Activated naive CD8-positive, alpha-beta T cell (primary cell): ENCODE data around the gene RBM15.

ENCODE experiments used
- H3K27ac Mint-ChIP-seq: one replicate; pipeline ENCODE4 v1.8.0; 2021; ENCODE audit warnings: mixed read lengths
- H3K27me3 Mint-ChIP-seq: one replicate; pipeline ENCODE4 v1.8.0; 2021; ENCODE audit warnings: mixed read lengths
- H3K36me3 Mint-ChIP-seq: one replicate; pipeline ENCODE4 v1.8.0; 2021; ENCODE audit warnings: mixed read lengths
- H3K4me1 Mint-ChIP-seq: one replicate; pipeline ENCODE4 v1.8.0; 2021; ENCODE audit warnings: low read depth, mixed read lengths
- H3K4me3 Mint-ChIP-seq: one replicate; pipeline ENCODE4 v1.8.0; 2021; ENCODE audit warnings: mild to moderate bottlenecking, mixed read lengths
- H3K9me3 Mint-ChIP-seq: one replicate; pipeline ENCODE4 v1.8.0; 2021; ENCODE audit warnings: low read depth, mixed read lengths

Gene RBM15

DNA sequence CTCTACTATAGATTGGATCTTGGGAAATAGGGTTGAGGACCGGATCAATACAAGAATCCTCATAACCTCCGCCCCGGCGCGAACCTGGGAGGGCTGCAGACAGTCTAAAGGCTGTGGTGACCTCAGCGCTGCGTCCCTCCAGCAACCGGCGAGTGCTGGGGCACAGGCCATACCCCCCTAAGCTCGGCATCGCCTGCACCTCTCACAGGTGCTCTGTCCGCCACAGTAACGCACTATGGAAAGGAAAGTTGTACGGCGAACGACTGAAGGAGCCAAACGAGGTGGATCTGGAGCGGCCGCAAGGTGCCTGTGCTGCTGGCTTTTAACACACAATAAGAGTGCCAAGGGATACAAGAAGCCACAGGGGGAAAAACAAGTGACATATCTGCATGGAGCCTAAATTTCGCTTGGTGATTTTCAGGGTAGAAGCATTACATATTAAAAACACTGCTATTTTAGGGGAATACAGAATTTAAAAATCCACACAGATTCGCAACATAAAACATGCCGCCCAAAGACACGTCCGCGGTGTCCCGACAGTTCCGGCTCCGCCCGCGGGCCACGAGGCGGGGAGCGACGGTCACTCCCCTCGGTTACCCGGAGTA lies 1.4 kb upstream of the RBM15 start:
- H3K27me3 Mint-ChIP-seq: no peaks in the 10 kb centered on the region
- no peaks in the 10 kb centered on the region for H3K9me3 Mint-ChIP-seq
- H3K36me3 Mint-ChIP-seq: peaks cover 14% of the 10 kb centered on the region
- no peak overlapping the region for H3K4me3 Mint-ChIP-seq
- peaks cover 51% of the 10 kb centered on the region for H3K4me1 Mint-ChIP-seq
- H3K27ac Mint-ChIP-seq: no peak overlapping the region

DNA sequence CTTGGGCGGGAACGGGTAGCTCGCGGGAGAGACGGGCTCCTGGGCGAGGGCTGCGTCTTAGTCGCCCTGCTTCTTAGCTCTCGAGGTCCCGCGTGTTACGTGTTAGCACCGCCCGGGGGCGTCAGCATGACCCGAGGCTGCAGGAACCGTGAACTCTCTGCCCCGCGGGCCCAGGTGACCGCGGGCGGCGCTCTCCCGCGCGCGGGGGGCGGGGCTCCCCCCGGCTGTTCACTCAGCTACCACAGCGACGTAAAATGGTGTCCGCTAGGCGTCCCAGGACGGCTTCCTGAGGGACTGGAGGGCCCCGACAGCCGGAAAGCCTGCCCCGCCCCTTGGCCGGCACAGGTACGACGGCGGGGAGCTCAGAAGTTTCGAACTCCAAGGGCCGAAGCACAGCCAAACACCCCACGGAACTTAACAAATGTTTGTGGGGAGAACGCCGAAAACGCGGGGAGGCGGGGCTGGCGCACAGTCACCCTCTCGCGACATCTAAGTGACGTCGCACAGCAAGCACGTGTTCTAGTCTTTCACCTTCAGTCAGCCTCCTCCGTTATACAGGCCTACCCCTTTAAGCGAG lies 780 bp upstream of the RBM15 start:
- Mint-ChIP-seq H3K27ac (no peak overlapping the region), H3K9me3 (no peaks in the 10 kb centered on the region), H3K4me1 (peaks cover 57% of the 10 kb centered on the region), H3K4me3 (no peak overlapping the region), H3K27me3 (no peaks in the 10 kb centered on the region), H3K36me3 (peaks cover 15% of the 10 kb centered on the region)

DNA sequence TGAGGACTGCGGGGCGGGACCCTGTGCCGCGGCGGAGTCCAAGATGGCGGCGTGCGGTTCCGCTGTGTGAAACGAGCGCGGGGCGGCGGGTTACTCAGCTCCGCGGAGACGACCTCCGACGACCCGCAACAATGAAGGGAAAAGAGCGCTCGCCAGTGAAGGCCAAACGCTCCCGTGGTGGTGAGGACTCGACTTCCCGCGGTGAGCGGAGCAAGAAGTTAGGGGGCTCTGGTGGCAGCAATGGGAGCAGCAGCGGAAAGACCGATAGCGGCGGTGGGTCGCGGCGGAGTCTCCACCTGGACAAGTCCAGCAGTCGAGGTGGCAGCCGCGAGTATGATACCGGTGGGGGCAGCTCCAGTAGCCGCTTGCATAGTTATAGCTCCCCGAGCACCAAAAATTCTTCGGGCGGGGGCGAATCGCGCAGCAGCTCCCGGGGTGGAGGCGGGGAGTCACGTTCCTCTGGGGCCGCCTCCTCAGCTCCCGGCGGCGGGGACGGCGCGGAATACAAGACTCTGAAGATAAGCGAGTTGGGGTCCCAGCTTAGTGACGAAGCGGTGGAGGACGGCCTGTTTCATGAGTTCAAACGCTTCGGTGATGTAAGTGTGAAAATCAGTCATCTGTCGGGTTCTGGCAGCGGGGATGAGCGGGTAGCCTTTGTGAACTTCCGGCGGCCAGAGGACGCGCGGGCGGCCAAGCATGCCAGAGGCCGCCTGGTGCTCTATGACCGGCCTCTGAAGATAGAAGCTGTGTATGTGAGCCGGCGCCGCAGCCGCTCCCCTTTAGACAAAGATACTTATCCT lies 430 bp downstream of the RBM15 start:
- no peak overlapping the region for H3K27ac Mint-ChIP-seq
- peaks cover 20% of the 10 kb centered on the region for H3K36me3 Mint-ChIP-seq
- H3K4me1 Mint-ChIP-seq: peaks cover 68% of the 10 kb centered on the region
- H3K27me3 Mint-ChIP-seq: no peaks in the 10 kb centered on the region
- H3K4me3 Mint-ChIP-seq: no peak overlapping the region
- H3K9me3 Mint-ChIP-seq: no peaks in the 10 kb centered on the region

DNA sequence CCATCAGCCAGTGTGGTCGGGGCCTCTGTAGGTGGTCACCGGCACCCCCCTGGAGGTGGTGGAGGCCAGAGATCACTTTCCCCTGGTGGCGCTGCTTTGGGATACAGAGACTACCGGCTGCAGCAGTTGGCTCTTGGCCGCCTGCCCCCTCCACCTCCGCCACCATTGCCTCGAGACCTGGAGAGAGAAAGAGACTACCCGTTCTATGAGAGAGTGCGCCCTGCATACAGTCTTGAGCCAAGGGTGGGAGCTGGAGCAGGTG lies 961 bp downstream of the RBM15 start:
- Mint-ChIP-seq H3K4me1 (peaks cover 71% of the 10 kb centered on the region), H3K9me3 (no peaks in the 10 kb centered on the region), H3K4me3 (no peak overlapping the region), H3K27me3 (no peaks in the 10 kb centered on the region), H3K27ac (no peak overlapping the region), H3K36me3 (peaks cover 20% of the 10 kb centered on the region)

DNA sequence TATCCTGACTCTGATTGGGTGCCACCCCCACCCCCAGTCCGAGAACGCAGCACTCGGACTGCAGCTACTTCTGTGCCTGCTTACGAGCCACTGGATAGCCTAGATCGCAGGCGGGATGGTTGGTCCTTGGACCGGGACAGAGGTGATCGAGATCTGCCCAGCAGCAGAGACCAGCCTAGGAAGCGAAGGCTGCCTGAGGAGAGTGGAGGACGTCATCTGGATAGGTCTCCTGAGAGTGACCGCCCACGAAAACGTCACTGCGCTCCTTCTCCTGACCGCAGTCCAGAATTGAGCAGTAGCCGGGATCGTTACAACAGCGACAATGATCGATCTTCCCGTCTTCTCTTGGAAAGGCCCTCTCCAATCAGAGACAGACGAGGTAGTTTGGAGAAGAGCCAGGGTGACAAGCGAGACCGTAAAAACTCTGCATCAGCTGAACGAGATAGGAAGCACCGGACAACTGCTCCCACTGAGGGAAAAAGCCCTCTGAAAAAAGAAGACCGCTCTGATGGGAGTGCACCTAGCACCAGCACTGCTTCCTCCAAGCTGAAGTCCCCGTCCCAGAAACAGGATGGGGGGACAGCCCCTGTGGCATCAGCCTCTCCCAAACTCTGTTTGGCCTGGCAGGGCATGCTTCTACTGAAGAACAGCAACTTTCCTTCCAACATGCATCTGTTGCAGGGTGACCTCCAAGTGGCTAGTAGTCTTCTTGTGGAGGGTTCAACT lies 2.1 kb downstream of the RBM15 start:
- no peak overlapping the region for H3K27ac Mint-ChIP-seq
- no peaks in the 10 kb centered on the region for H3K9me3 Mint-ChIP-seq
- peaks cover 76% of the 10 kb centered on the region for H3K4me1 Mint-ChIP-seq
- H3K4me3 Mint-ChIP-seq: no peak overlapping the region
- no peaks in the 10 kb centered on the region for H3K27me3 Mint-ChIP-seq
- peaks cover 23% of the 10 kb centered on the region for H3K36me3 Mint-ChIP-seq

DNA sequence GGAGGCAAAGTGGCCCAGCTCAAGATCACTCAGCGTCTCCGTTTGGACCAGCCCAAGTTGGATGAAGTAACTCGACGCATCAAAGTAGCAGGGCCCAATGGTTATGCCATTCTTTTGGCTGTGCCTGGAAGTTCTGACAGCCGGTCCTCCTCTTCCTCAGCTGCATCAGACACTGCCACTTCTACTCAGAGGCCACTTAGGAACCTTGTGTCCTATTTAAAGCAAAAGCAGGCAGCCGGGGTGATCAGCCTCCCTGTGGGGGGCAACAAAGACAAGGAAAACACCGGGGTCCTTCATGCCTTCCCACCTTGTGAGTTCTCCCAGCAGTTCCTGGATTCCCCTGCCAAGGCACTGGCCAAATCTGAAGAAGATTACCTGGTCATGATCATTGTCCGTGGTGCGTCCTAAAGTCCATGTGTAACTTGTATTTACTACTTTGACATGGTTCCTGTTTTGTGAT lies 2.7 kb downstream of the RBM15 start:
- H3K36me3 Mint-ChIP-seq: peaks cover 23% of the 10 kb centered on the region

DNA sequence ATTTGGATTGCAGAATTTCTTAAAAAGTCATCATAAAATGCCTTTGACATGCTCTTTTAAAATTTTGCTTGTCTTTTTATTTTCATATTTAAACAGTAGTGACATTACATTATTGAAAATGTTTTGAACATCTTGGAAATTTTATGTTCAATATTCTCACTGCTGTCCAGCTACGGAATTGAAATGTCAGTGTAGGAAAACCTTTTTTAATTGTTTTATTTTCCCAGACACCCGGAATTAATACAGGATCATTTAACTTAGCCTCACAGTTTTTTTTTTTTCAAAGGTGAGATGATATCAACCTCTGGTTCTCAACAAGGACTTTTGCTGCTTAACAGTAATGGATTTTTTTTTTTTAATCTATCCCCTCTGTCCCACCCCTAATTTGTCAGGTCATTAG lies 4.1 kb downstream of the RBM15 start:
- Mint-ChIP-seq H3K27me3 (no peaks in the 10 kb centered on the region), H3K9me3 (no peaks in the 10 kb centered on the region), H3K4me1 (peaks cover 79% of the 10 kb centered on the region), H3K4me3 (no peak overlapping the region), H3K27ac (peak overlapping the region; percentile 93), H3K36me3 (peaks cover 26% of the 10 kb centered on the region)

More for the DNA sequence above, 2.7 kb downstream of the RBM15 start:
- no peaks in the 10 kb centered on the region for H3K9me3 Mint-ChIP-seq
- no peaks in the 10 kb centered on the region for H3K27me3 Mint-ChIP-seq
- peaks cover 76% of the 10 kb centered on the region for H3K4me1 Mint-ChIP-seq
- no peak overlapping the region for H3K4me3 Mint-ChIP-seq
- no peak overlapping the region for H3K27ac Mint-ChIP-seq

DNA sequence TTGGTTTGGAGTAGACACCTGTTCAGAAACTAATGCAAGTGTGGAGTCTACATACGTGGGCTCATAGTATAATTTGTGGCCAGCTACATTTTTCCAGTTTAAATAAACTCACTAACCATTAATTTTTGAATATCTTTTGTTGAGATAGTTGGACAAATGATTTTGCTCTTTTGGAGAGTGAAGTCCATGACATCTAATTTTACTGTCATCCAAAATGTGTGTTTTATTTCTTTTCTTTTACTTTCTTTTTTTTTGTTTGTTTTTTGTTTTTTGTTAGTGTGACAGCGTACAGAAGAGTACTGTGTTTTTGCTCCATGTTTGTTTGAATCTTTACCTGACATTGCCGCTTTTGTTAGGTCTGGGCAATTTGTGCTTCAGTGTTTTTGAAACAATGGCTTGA lies 5.0 kb downstream of the RBM15 start:
- peaks cover 88% of the 10 kb centered on the region for H3K4me1 Mint-ChIP-seq
- peaks cover 26% of the 10 kb centered on the region for H3K36me3 Mint-ChIP-seq
- H3K27me3 Mint-ChIP-seq: no peaks in the 10 kb centered on the region
- peak overlapping the region; percentile 93 for H3K27ac Mint-ChIP-seq
- H3K9me3 Mint-ChIP-seq: no peaks in the 10 kb centered on the region
- H3K4me3 Mint-ChIP-seq: no peak overlapping the region

DNA sequence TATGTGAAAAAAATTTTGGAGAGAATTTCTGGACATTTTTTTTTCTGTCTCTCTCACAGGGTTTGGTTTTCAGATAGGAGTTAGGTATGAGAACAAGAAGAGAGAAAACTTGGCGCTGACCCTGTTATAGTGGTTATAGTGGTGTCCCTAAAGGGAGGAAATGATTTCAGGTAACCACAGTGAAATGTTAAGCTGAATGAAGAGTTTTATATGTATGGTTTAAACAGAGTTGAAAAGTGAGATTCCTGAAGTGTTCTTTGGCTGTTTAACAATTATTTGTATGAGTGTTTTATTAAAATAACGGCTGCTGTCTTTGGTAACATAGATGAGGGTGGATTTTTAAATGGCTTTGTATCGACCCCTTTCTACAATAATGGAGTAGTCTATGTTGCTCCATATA lies 6.3 kb downstream of the RBM15 start:
- H3K27me3 Mint-ChIP-seq: no peaks in the 10 kb centered on the region
- peak overlapping the region; percentile 48 for H3K4me3 Mint-ChIP-seq
- peaks cover 92% of the 10 kb centered on the region for H3K4me1 Mint-ChIP-seq
- H3K27ac Mint-ChIP-seq: no peak overlapping the region
- peaks cover 23% of the 10 kb centered on the region for H3K36me3 Mint-ChIP-seq
- H3K9me3 Mint-ChIP-seq: no peaks in the 10 kb centered on the region

DNA sequence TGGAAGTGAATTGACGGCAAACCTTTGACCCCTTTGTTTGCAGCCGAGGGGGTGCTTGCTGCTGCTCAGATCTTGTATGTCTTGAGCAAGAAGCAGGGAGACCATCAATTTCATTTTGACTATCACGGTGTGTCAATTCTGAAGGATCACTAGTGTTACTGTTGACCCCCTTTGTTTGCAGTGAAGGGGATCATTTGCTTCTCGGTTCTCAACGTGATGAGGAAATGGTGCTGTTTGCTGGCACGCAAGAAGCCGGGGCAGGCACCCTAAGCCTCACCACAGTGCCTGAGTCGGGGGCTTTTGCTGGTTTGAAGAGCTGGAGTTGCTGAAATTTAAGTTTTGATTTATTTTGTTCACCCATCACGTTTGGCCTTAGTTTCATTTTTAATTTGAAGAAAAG lies 7.5 kb downstream of the RBM15 start:
- Mint-ChIP-seq H3K9me3 (no peaks in the 10 kb centered on the region), H3K4me3 (no peak overlapping the region), H3K4me1 (peaks cover 92% of the 10 kb centered on the region), H3K27me3 (no peaks in the 10 kb centered on the region), H3K36me3 (peaks cover 16% of the 10 kb centered on the region), H3K27ac (no peak overlapping the region)

DNA sequence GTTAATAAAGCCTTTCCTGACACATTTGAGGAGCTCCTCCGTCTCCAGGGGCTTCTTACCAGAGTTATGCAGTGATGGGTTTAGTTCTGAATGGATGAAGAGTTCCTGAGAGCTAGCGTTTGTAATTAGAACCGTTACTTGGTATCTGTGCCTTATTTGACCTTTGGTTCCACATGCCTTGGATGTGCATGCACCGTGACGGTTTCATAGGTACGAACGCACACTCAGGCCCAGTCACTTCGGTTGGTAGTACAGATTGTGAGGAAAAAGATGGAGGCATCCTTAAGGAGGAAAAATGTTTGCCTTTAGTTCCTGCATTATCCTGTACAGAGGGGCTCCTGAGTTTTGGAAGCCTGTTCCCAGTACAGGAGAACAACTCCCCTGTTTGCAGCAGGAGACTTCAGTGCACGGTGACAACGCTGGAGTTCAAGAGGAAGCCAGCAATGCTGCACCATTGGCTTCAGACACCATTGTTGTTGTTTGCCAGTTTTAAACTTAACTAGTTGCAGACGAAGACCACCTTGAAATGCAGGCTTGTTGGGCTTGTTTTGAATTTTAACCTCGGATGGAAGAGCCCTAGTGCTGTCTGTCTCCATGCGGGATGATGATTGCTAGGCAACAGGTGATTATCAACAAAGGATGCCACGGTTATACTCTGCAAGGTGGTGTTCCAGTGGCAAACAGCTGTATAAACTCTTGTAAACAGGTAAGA lies 8.2 kb downstream of the RBM15 start:
- Mint-ChIP-seq H3K27ac (no peak overlapping the region), H3K36me3 (peaks cover 14% of the 10 kb centered on the region), H3K4me1 (peaks cover 88% of the 10 kb centered on the region), H3K9me3 (no peaks in the 10 kb centered on the region), H3K4me3 (peak overlapping the region; percentile 35), H3K27me3 (no peaks in the 10 kb centered on the region)

DNA sequence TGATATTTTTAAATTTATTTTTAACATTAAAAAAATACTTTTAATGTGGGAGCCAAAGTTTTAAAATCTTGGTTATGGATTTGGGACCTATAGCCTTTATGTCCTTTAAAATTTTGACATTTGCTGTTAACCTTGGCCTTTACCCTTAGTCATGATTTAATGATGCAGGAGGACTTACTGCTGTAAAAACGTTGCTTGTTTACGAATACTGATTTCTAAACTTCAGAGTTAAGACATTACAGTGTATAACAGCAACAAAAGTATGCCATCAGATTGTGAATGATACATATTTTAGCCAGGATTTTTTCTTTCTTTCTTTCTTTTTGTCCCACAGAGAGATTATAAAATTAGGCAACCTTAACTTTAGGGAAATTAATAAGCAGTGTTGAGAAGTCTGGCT lies 8.9 kb downstream of the RBM15 start:
- H3K4me1 Mint-ChIP-seq: peaks cover 84% of the 10 kb centered on the region
- H3K4me3 Mint-ChIP-seq: peak overlapping the region; percentile 63
- H3K27ac Mint-ChIP-seq: peak overlapping the region; percentile 61

DNA sequence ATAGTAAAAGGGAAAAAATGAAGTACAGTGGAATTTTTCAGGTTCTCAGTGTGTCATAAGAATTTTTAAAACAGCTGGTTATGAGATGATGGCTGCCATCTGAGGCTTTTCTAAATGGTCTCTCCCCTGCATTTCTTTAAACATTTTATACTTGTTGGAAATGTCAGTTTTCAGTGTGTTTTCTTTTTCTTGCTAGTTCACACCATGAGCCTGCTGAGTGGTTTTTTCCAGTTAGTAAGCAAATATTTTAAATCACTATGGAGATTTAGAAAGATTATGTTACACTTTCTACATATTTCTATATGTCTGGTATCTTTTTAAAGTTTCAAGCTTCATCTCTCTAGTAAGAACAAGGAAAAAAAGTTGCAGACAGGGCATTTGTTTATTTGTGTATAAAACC lies 9.6 kb downstream of the RBM15 start:
- peaks cover 12% of the 10 kb centered on the region for H3K36me3 Mint-ChIP-seq
- H3K9me3 Mint-ChIP-seq: no peaks in the 10 kb centered on the region
- H3K27ac Mint-ChIP-seq: no peak overlapping the region
- peaks cover 84% of the 10 kb centered on the region for H3K4me1 Mint-ChIP-seq
- peak overlapping the region; percentile 63 for H3K4me3 Mint-ChIP-seq
- H3K27me3 Mint-ChIP-seq: no peaks in the 10 kb centered on the region

More for the DNA sequence above, 8.9 kb downstream of the RBM15 start:
- H3K27me3 Mint-ChIP-seq: no peaks in the 10 kb centered on the region
- peaks cover 14% of the 10 kb centered on the region for H3K36me3 Mint-ChIP-seq
- H3K9me3 Mint-ChIP-seq: no peaks in the 10 kb centered on the region

DNA sequence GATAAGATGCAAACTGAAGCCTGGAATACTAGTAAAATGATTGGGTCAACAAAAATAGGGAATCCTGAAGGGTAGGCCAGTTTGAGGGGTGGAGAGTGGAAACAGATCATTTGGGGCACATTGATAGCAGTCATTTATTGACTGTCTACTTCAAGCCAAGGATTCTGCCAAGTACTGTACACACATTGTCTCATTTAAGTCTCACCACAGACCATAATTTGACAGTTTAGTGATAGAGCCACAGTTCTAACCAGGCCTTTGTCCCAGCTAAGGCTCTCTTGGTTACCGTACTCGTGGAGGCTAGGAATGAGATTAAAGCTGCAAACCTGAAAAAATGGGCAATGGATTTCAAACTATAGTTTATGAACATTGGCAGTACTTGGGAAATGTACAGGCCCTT lies 11.2 kb downstream of the RBM15 start:
- Mint-ChIP-seq H3K4me3 (peak overlapping the region; percentile 52), H3K4me1 (peaks cover 76% of the 10 kb centered on the region)

More for the DNA sequence above, 11.2 kb downstream of the RBM15 start:
- no peak overlapping the region for H3K27ac Mint-ChIP-seq
- H3K36me3 Mint-ChIP-seq: peaks cover 10% of the 10 kb centered on the region
- H3K9me3 Mint-ChIP-seq: no peaks in the 10 kb centered on the region
- H3K27me3 Mint-ChIP-seq: no peaks in the 10 kb centered on the region
